CD4-positive, alpha-beta T cell treated with Interleukin-17A for 4 hours (primary cell): ENCODE results near the gene LCN9.
"Not testable (repeated sequence)": the region's sequence is repeated elsewhere in the genome, so short reads cannot be mapped to it uniquely, and the experiment has no call there.

Experiments
- DNase-seq: peaks from one replicate; pipeline ENCODE4 v3.0.0-alpha.2; 2020; ENCODE audit warnings: mixed read lengths

LCN9 gene

DNA sequence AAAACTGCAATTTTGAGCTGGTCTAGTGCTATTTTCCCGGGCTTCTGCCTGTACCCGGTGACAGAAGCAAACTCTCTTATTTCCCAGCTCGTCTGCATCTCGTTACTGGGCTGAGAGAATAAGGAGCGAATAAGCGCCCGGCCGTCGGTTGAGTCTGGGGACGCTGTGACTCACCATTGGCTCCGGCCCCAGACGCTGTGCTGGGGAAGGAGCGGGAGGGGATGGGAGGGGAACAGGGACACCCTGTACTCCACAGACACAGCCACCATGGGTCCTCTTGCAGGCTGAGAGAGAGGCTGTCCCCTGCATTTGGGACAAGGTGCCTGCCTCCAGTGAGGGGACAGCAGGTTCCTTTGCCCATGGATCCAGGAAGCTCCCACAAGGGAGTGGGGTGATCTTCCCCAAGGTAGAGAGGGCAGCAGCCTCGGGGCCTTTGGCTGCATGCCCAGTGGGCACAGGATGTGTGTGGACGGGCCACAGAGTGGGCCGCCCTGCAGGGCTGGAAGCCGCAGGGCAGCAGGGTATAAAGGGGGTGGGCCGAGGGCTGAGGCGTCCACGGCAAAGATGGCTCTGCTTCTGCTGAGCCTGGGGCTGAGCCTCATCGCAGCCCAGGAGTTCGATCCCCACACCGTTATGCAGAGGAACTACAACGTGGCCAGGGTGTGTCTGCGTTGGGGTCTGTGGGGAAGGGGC is at the start of gene LCN9:
Gene LCN9, plus strand, starts transcription at position 552 of the 693 bp plus-strand sequence. Its CDS starts 13 bp downstream, at position 565.
- no peak for DNase-seq

DNA sequence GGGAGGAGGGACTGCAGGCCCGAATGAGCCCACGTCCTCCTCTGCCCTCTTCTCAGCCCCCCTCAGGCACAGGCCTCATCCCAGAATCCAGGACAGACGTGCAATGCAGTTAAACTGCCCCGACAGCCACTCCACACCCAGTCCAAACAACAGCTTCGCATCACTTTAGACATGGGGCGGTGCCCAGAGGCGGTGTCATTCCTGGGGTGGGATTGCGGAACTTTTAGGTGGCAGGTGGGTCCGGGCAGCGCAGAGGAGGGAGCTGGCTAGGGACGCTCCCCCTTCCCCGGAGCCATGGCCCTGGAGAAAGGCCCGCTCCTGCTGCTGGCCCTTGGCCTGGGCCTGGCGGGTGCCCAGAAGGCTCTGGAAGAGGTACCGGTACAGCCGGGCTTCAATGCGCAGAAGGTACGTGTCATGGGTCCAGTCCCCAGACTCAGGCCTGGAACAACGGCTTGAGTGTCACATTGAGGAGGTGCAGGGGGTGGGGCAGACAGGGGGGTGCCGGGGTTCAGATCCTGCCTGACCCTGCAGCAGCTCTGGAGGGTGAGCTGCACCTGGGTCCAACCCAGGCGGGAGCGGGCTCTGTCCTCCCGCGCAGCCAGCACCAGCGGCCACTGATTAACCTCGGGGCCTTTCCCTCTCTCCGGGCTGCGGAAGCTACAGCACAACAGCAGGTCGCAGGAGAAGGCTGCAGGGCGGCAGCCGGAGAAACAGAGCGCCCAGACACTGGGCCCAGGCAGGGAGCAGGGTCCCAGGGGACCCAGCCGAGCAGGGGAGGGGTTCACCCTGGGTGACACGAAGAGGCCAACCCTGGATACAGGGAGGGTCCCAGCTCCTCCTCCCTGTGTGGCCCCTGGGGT is 48.9 kb upstream of the LCN9 start:
- DNase-seq: no peak

GRCh38 chr9:135614821-135615665 is 48.1 kb upstream of the LCN9 start:
- no peak for DNase-seq

DNA sequence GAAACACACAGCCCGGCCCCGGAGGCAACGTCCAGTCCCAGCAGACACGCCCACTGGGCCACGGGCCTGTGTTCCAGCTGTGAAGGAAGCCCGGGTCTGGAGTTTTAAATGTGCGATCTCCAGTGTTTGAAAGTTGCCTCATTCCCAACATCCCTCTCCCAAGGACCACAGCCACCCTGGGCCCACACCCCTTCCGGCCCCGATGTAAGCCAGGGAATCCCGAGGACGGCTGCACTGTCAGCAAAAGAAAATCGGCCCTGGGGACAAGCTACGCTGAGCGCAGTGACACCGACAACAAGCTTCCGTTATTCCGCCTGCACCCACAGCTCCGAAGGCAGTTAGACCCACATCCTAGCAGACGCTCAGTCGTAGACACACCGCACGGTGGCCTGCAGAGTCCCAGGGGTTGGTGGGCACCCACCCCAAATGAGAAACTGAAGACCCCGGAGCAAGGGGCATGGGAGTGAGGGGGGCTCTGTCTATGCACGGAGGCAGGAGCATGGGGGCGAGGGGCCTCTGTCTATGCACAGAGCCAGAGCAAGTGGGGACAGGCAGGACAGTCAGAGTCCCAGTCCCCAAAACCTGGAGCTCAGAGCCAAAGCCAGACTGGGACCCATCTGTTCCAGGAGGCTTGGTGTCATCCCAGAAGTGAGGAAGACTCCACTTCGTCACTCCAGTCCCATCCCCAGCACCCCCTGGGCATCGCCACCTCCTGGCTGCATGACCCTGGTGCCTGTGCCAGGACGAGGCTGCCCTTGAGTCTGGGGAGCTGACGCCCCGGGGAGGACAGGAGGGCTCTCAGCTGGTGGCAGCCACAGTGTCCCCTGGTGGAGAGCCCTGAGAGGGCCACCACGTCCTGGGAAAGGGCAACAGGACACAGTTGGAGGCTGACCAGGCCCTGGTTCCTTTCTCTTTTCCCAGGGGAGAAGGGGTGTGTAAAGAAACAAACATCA is 47.2 kb upstream of the LCN9 start:
- DNase-seq: no peak

DNA sequence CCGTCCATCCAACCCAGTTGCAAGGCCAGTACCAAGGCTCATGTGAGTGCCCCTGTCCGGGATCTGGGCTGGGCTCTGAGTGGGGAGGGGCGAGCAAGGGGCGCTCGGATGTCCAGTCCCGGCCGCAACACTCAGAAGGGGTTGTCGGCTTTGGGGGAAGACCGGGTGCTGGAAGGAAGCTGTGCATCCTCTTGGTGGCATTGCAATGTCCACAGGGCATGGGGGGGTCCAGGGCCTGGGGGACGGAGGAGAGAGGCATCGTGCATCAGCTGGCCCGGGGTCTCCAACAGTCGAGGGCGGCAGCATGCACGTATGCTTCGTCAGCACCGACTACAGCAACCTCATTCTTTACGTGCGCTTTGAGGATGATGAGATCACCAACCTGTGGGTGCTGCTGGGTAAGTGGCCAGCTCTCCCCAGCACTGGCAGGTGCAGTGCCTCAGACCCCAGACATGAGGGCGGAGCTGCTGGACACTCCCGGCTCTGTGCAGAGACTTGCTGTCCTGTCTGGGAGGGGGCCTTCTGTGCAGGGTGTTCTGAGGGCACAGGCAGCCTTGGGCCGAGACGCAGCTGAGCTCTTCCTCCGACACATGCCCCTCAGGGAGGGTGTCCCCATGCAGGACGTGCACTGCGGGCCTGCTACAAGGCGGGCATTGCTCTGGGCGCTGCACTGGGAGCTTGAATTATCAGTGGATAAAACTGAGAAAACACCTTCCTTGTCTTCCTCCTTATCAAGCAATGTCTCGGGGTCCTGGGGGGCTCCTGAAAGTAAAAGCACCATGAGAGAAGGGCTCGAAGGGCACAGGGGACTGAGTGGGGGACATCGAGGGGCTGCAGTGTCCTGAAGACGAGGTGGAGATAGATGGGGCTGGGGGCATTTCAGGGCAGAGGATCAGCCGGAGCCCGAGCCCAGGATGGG is 46.2 kb upstream of the LCN9 start:
- no peak for DNase-seq

DNA sequence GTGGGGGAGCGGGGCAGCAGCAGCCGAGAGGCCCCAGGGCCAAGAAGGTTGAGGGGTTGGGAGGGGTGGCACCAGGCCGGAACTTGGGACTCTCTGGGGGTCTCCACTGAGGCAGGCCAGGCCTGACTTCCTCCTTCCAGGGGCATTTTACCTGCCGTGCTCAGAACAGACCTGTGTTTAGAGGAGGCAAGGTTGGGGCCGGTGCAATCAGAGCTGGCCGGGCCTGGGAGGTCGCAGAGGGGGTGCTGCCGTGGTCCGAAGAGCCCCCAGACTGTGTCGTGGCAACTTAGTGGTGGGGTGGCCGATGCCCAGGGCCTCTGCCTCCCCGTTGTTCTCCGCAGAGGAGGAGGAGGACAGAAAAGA is 45.6 kb upstream of the LCN9 start:
- DNase-seq: no peak

GRCh38 chr9:135617991-135618411 is 45.1 kb upstream of the LCN9 start:
- DNase-seq: no peak

- no peak for DNase-seq
Observed at GRCh38 chr9:135618866-135619598, 44.1 kb upstream of the LCN9 start.

DNA sequence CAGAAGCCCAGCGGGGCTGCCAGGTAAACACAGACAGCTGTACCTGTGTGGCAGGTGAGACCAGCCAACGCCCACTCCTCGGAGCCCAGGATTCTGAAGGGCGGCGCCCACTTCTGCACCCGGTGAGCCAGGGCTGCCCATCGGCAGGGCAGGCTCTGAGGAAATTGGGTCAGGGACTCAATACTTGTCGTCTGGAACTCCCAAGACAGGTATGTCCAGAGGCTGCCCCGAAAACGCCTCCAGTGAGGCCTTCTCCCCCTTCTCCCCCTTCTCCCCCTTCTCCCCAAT is 43.6 kb upstream of the LCN9 start:
- no peak for DNase-seq

DNA sequence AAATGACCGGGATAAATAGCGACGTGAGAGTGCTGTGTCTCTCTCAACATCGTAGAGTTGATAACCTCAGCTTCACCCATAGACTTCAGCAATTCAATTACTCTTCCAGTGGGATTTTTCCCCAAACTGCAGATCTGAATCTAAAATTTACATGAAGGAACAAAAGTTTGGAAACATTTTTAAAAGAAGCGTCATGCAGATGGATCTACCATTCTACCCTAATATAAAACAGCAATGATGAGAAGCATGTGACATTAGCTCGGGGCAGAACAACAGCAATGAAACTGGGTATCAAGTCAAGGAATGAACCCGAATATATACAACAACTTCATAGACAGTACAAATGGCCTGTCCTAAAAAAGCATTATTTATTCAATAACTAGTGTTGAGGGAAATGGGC is 42.6 kb upstream of the LCN9 start:
- no peak for DNase-seq

DNA sequence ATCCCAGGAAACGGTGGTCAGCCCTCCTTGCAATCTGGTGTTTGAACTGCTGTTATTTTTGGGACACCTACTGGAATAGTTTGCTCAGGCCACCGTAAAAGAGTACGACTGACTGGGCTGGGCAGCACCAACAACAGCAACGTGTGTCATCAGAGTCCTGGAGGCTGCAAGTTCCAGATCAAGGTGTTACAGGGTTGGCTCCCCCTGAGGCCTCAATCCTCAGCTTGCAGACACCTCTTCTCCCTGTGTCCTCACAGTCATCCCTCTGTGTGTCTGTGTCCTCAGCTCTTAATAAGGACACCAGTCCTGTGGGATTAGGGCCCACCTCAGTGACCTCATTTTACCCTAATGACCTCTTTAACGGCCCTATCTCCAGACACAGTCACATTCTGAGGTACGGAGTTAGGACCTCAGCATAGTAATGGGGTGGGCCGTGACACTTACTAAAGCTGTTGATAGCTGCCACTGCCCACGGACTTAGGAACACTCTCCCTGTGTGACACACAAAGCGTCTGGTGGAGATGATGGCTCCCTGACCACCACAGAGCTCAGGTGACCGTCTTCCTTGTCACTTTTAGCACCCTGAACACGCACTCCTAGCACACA is 40.6 kb upstream of the LCN9 start:
- DNase-seq: no peak

DNA sequence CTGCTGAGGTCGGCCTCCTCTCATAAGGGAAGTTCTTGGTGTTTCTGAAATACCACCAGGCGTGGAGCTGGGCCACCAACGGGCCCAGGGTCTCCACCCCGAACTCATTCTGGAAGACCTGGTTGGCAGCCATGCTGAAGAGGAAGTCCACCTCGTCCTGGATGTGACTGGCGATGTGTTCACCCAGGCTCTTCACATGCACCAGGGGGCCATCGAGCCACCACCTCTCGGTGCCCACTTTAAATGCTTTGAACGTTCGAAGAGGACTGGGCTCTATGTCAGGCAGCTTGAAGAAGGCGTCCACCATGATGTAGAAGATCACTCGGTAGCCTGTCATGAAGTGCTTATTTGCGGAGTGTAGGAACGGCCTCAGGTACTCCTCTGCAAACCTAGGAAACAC is 38.8 kb upstream of the LCN9 start:
- DNase-seq: no peak

DNA sequence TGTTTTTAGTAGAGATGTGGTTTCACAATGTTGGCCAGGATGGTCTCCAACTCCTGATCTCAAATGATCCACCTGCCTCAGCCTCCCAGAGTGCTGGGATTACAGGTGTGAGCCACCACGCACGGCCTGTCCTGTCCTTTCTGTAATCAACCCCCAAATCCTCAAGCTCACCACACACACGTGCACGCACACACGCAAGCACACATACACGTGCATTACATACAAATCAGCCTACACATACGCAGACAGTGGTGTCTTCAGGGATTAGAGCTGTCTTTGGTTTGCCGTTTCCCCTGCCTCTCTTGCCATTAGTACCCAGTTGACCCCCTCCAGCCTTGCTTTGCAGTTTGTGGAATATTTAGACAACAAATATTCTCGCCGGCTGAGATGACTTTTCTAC is 30.3 kb upstream of the LCN9 start:
- no peak for DNase-seq

- DNase-seq: not testable (repeated sequence)
Observed at GRCh38 chr9:135636930-135637530, 26.1 kb upstream of the LCN9 start.

DNA sequence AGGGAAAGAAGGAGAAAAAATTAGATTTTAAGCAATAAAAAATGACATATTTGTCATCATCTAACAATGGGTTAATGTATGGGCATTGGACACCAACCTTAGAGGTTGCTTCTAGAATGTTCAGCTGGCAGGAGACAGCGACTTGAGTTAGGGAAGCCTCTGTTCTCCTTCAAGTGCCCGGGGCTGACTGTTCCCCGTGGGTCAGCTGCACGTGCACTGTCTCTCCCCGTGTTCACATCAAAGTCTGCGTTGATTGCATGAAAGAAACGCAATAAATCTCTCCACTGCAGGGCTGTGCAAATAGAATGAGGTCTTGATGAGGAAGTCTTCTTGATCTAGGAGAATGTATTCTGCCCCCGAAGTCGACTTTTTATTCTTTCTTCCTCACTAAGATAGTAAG is 23.9 kb upstream of the LCN9 start, which contains the start of gene GLT6D1:
Gene GLT6D1, minus strand, starts transcription at position 345 of the 400 bp plus-strand sequence. CDS start 353 bp downstream, outside the sequence.
- no peak for DNase-seq

GRCh38 chr9:135641047-135641446 is 22.1 kb upstream of the LCN9 start:
- no peak for DNase-seq

GRCh38 chr9:135641745-135642144 is 21.4 kb upstream of the LCN9 start:
- DNase-seq: no peak

DNA sequence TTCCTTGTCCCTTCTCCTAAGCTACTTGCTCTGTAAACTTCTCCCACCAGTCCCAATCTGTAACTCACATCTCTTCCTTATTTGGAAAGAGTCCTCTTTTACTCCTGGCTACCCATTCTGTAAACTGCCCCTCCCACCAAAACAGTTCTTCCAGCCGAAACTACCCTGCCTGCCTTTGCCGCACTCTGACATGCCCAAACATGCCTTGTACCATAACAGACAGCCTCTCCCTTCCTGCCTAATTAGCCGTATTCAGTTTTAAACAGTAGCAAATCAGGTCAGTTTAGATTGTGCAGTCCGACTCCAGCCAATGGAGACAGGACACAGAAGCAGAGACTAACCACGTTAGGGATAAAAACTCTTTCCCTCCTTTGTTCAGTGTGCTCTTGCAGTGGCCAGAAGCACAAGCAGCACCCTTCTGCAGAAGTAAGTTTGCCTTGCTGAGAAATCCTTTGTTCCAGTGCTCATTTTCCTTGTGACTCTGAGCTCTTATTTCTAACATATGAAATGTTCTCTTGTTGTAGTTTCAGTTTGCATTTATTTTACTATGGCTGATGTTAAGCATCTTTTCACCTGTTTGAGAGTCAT is 18.4 kb upstream of the LCN9 start:
- no peak for DNase-seq

- no peak for DNase-seq
Observed at GRCh38 chr9:135647884-135648283, 15.2 kb upstream of the LCN9 start.
